IPS-20b (cell line): ENCODE data around the gene SLC17A5.
A peak's percentile ranks its signal among the peaks of the same experiment; 100 is the strongest.

Source experiments
- H3K27ac ChIP-seq: one replicate; pipeline ENCODE4 v1.5.1; 2013; ENCODE audit warnings: low read length
- H3K27me3 ChIP-seq: 2 replicates; pipeline ENCODE4 v1.6.1; 2013; ENCODE audit warnings: mild to moderate bottlenecking, low read length, inconsistent platforms; ENCODE audit not compliant: insufficient read depth
- H3K36me3 ChIP-seq: 2 replicates; pipeline ENCODE4 v1.6.1; 2013; ENCODE audit warnings: low read depth, mild to moderate bottlenecking, inconsistent platforms, low read length, moderate library complexity; ENCODE audit not compliant: insufficient read depth
- H3K4me1 ChIP-seq: 2 replicates; pipeline ENCODE4 v1.6.1; 2013; ENCODE audit warnings: mild to moderate bottlenecking, control low read depth, inconsistent platforms, low read length, moderate library complexity; ENCODE audit not compliant: insufficient read depth
- H3K4me3 ChIP-seq: 2 replicates; pipeline ENCODE4 v1.5.1; 2013; ENCODE audit warnings: mild to moderate bottlenecking, low read length, inconsistent platforms
- H3K9ac ChIP-seq: 2 replicates; pipeline ENCODE4 v1.6.1; 2013; ENCODE audit warnings: low read depth, mild to moderate bottlenecking, inconsistent platforms, low read length, moderate library complexity
- H3K9me3 ChIP-seq: 2 replicates; pipeline ENCODE4 v1.6.1; 2013; ENCODE audit warnings: mild to moderate bottlenecking, low read depth, low read length, inconsistent platforms; ENCODE audit not compliant: insufficient read depth

Gene SLC17A5

GRCh38 chr6:73608761-73609160 lies 45.0 kb downstream of the SLC17A5 start:
- Histone ChIP-seq H3K27ac (no peak overlapping the region), H3K36me3 (peaks cover 14% of the 10 kb centered on the region; the same call in 1 of the 2 replicates), H3K9ac (no peak overlapping the region), H3K4me1 (no peaks in the 10 kb centered on the region), H3K9me3 (no peaks in the 10 kb centered on the region), H3K4me3 (no peak overlapping the region), H3K27me3 (no peaks in the 10 kb centered on the region)

DNA sequence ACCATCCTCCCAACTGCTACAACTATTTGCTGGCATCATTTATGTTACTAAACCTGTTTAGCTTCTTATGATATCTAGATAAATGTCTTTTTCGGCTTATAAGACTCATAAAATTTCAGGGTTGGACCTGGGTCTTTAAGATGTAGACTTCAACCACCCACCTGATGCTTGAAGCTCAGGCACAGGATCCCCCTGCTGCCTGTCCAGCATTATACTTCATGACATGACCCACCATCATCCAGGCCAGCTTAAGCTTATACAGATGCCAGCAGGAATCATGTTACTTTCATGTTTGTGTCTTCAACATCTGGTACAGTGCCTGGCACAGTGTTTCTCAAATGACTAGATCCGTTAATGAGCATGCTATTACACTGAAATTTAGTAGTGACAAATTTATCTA lies 47.4 kb downstream of the SLC17A5 start:
- H3K36me3 ChIP-seq = peaks cover 14% of the 10 kb centered on the region; the same call in 1 of the 2 replicates
- H3K9me3 ChIP-seq = no peaks in the 10 kb centered on the region
- no peaks in the 10 kb centered on the region for H3K27me3 ChIP-seq
- no peak overlapping the region for H3K4me3 ChIP-seq
- H3K4me1 ChIP-seq = no peaks in the 10 kb centered on the region
- H3K9ac ChIP-seq = no peak overlapping the region
- H3K27ac ChIP-seq = no peak overlapping the region

DNA sequence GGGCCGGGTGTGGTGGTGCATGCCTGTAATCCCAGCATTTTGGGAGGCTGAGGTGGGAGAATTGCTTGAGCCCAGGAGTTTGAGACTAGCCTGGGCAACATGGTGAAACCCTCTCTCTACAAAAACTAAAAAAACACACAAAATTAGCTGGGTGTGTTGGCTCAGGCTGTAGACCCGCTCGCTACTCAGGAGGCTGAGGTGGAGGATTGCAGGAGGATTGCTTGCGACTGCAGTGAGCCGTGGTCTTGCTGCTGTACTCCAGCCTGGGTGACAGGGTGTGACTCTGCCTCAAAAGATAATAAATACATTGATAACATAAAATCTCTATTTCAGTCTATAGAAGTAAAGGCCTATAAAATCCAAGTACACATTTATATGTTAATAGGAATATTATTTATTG lies 49.3 kb downstream of the SLC17A5 start:
- H3K4me3 ChIP-seq = no peak overlapping the region
- no peak overlapping the region for H3K27ac ChIP-seq
- H3K27me3 ChIP-seq = no peaks in the 10 kb centered on the region
- no peaks in the 10 kb centered on the region for H3K4me1 ChIP-seq
- H3K9me3 ChIP-seq = no peaks in the 10 kb centered on the region
- H3K9ac ChIP-seq = no peak overlapping the region
- peaks cover 12% of the 10 kb centered on the region; the same call in 1 of the 2 replicates for H3K36me3 ChIP-seq

DNA sequence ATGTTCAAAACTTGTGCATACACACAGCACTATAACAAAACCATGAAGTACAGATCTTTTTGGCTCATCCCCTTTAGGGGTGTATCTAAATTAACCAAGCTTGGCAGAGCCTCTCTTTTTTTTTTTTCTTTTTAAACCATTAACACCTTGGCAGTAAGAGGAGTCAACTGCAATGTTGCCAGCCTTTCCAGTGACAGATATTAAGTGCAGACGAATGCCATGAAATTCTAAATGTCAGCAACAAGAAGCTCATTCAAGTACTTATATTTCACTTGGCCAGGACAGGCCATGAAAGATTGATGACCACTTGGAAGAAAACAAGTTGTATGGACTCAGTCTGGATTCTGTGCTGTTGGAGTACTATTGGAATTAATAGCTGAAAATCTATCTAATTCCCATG lies 49.8 kb downstream of the SLC17A5 start:
- Histone ChIP-seq H3K36me3 (peaks cover 8% of the 10 kb centered on the region; the same call in 1 of the 2 replicates), H3K9me3 (no peaks in the 10 kb centered on the region), H3K27ac (no peak overlapping the region), H3K4me1 (no peaks in the 10 kb centered on the region), H3K27me3 (no peaks in the 10 kb centered on the region), H3K4me3 (no peak overlapping the region), H3K9ac (no peak overlapping the region)

DNA sequence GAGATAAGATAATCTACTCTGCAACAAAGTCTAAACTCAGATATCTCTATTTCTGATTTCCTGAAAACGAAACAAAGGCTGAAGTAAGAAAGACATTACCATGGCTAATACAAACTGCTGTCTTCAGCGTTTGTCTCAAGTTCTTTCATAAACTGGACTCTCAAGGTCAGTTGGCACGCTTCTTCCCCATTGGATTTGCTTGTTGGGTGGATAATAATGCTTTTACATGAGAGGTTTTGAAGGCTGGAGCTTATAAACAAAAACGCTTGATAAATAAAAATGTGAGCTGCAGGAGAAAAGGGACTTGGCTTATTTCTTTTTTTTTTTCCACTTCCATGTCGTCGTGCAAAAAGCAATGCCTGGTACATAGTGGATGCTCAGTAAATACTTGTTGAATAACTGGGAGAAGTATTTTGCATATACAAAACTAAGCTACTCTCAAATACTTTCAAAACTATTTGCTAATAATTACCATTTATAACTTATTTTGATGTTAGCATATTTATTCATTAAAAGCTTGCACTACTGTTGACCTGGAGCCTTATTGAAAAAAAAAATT lies 67.3 kb downstream of the SLC17A5 start:
- Histone ChIP-seq H3K27ac (peak overlapping the region; percentile 78), H3K4me3 (peak overlapping the region; percentile 19; the same call in 1 of the 2 replicates), H3K4me1 (peaks cover 18% of the 10 kb centered on the region; the same call in 1 of the 2 replicates)

DNA sequence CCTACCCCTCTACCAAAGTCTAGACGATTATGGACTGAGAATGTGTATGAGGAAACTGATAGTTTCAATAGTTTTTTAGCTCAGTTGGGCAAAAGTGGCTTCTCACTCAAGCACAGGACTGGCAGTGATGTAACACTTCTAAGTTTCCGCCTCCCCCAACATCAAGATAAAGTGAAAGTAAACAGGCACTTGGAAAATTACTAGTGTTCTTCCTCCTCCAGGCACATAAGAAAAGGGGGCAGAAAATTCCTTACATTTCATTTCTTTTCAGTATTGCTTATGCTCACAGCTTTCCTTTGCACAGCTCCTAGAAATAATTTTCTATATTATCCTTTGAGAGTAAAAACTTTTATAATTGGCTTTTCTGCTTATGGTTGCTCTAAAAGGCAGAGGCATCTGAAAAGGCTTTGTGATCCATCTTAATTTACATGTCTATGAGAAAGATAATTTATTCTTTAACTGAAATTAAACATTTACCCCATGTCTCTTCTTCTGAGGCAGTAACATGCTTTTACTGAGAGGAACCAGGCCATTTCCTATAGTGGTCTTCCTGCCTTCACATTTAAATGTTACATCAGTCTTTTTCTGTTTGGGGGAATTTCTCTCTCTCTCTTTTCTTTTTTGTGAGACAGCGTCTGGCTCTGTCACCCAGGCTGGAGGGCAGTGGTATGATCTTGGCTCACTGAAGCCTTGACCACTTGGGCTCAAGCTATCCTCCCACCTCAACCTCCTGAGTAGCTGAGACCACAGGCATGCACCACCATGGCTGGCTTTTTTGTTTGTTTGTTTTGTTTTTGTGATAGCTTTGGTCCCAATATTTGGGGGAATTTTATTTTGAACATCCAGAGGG lies 68.0 kb downstream of the SLC17A5 start:
- Histone ChIP-seq H3K27me3 (no peaks in the 10 kb centered on the region), H3K4me1 (peaks cover 20% of the 10 kb centered on the region; the same call in 1 of the 2 replicates), H3K4me3 (peak overlapping the region; percentile 19; the same call in 1 of the 2 replicates), H3K9me3 (no peaks in the 10 kb centered on the region), H3K9ac (peak overlapping the region; percentile 56; the same call in 1 of the 2 replicates), H3K36me3 (no peaks in the 10 kb centered on the region), H3K27ac (peak overlapping the region; percentile 78)

More for the DNA sequence above, 67.3 kb downstream of the SLC17A5 start:
- no peaks in the 10 kb centered on the region for H3K36me3 ChIP-seq
- peak overlapping the region; percentile 56; the same call in 1 of the 2 replicates for H3K9ac ChIP-seq
- no peaks in the 10 kb centered on the region for H3K27me3 ChIP-seq
- no peaks in the 10 kb centered on the region for H3K9me3 ChIP-seq

DNA sequence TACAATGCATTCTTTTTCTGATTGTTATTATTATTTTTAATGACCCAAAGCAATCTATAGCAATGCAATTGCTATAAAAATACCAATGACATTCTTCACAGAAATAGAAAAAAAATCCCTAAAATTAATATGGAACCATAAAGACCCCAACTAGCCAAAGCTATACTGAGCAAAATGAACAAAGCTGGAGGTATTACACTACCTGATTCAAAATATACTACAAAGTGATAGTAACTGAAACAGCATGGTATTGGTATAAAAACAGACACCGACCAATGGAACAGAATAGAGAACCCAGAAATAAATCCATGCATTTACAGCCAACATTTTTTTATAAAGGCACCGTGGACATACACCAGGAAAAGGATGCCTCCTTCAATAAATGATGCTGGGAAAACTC lies 72.5 kb downstream of the SLC17A5 start:
- Histone ChIP-seq H3K36me3 (no peaks in the 10 kb centered on the region), H3K27me3 (no peaks in the 10 kb centered on the region), H3K27ac (peak overlapping the region; percentile 94), H3K9me3 (no peaks in the 10 kb centered on the region), H3K4me1 (peaks cover 43% of the 10 kb centered on the region), H3K4me3 (no peak overlapping the region), H3K9ac (peak overlapping the region; percentile 88; the same call in 1 of the 2 replicates)

DNA sequence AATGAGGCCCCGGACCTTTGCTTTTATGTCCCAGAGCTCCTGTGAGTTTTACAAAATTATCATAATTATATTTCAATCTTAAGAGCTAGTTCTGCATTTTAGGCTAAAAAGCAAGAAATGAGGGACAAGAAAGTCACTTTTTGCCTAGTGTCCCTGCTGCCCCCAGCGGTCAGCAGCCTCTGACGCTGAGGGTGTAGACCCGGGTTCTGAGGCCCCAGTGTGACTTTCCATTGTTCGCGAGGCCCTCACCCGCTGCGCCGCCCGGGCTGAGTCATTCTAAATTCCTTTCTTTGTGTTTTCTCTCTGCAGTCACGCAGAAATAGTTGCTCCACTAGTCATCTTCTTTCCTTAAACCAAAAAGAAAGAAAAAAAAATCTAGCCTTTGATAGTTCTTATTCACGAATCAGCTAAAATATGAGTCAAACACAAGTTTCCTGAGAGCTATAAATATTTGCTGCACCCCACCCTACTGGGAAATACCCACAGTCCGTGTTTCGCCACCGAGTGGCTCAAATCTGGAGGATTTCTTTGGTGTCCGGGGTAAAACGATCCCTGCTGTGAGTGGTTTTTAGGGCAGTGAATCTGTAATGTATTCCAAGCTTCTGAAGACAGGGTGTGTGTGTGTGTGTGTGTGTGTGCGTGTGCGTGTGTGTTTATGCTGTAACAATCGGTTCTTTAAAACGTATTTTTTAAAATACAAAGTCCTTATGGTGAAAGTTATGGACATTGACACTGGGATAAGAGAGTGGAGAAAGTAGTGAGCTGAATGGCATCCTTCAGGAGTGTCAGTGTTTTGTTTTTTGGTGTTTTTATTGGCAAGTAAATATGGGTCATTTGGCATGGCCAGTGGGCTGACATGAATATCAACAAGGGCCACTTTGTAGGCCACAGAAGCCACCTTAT lies 73.3 kb downstream of the SLC17A5 start:
- Histone ChIP-seq H3K4me3 (peak overlapping the region; percentile 53), H3K27me3 (no peaks in the 10 kb centered on the region), H3K9ac (peak overlapping the region; percentile 88), H3K9me3 (no peaks in the 10 kb centered on the region), H3K4me1 (peaks cover 35% of the 10 kb centered on the region), H3K27ac (peak overlapping the region; percentile 94), H3K36me3 (no peaks in the 10 kb centered on the region)

- Histone ChIP-seq H3K9me3 (no peaks in the 10 kb centered on the region), H3K27me3 (no peaks in the 10 kb centered on the region), H3K36me3 (no peaks in the 10 kb centered on the region), H3K27ac (peak overlapping the region; percentile 93), H3K4me1 (peaks cover 30% of the 10 kb centered on the region), H3K4me3 (no peak overlapping the region; the same call in 1 of the 2 replicates), H3K9ac (peak overlapping the region; percentile 88)
Measured at GRCh38 chr6:73579851-73580246, 73.9 kb downstream of the SLC17A5 start.

- no peaks in the 10 kb centered on the region for H3K36me3 ChIP-seq
- peak overlapping the region; percentile 88 for H3K9ac ChIP-seq
- no peaks in the 10 kb centered on the region for H3K9me3 ChIP-seq
- no peak overlapping the region for H3K4me3 ChIP-seq
- H3K27ac ChIP-seq = peak overlapping the region; percentile 93
- H3K4me1 ChIP-seq = peaks cover 30% of the 10 kb centered on the region
- H3K27me3 ChIP-seq = no peaks in the 10 kb centered on the region
Measured at GRCh38 chr6:73579389-73579788, 74.4 kb downstream of the SLC17A5 start.

- Histone ChIP-seq H3K9ac (peak overlapping the region; percentile 88; the same call in 1 of the 2 replicates), H3K9me3 (no peaks in the 10 kb centered on the region), H3K4me3 (no peak overlapping the region), H3K36me3 (no peaks in the 10 kb centered on the region), H3K4me1 (peaks cover 30% of the 10 kb centered on the region), H3K27ac (peak overlapping the region; percentile 13), H3K27me3 (no peaks in the 10 kb centered on the region)
Measured at GRCh38 chr6:73577676-73578075, 76.1 kb downstream of the SLC17A5 start.
